ENCODE measurements around the gene LCAT.

- TF ChIP-seq EZH2 (IDR thresholded peaks at IDR 0.05; ENCODE audit: insufficient read depth, poor library complexity, severe bottlenecking), result no peak
- TF ChIP-seq EZH2phosphoT487 (IDR thresholded peaks at IDR 0.05; ENCODE audit: insufficient read depth, low read depth), result no peak
Observed at GRCh38 chr16:67897231-67897630, 46.7 kb downstream of the LCAT start.
